K562 (cell line): ENCODE data around the gene TMEM205. TPM values are rescaled to one million over a fixed set of nuclear protein-coding genes. Genes with fewer than 3 reads are reported as not detected.

Source experiments
- ATAC-seq: fragments of 200-7000 bp; cut with Tn5 transposase; 3 replicates; pipeline ENCODE4 v1.9.1; 2020; ENCODE audit warnings: moderate library complexity
- BruUV-seq: library from RNA; stranded (reverse); fragments of 400-500 nt; replicated peaks from 2 replicates; lab custom pipeline; 2021; lab: Mats Ljungman, UMichigan
- CTCF ChIA-PET: fragments of 300-600 bp; formaldehyde crosslinking; extraction: SDS; loops from one replicate; lab custom pipeline; 2021; ENCODE audit warnings: low intra/inter-chr PET ratio; lab: Yijun Ruan, JAX
- POLR2A ChIA-PET: fragments of 300-600, 350-650 bp; sonication (Branson Sonifier 250); formaldehyde crosslinking; extraction: SDS; loops from one replicate; lab custom pipeline; 2021; ENCODE audit warnings: antibody characterized with exemption, inconsistent platforms; lab: Yijun Ruan, JAX
- DNase-seq, 4 experiments: peaks; one replicate each; pipeline versions ENCODE4 v3.0.0 to v3.0.0-alpha.2; 2011 to 2018; ENCODE audit warnings: low spot score in 3 of 4, mixed read lengths in 3 of 4; ENCODE audit errors: extremely low read depth in 1 of 4
- FAIRE-seq: peaks from 2 replicates; lab custom pipeline; 2011; peaks lifted over from hg19 to GRCh38; lab: Jason Lieb, UNC
- H2AFZ ChIP-seq: 2 replicates; pipeline ENCODE4 v1.6.0; 2011; ENCODE audit warnings: low read depth, low read length, control low read depth, inconsistent platforms
- H3K27ac ChIP-seq: fragments of 200-600 bp; 3 replicates; pipeline ENCODE4 v1.8.0; 2011; ENCODE audit warnings: low read depth, mild to moderate bottlenecking, control low read depth, inconsistent platforms, low read length, moderate library complexity, mixed read lengths; ENCODE audit errors: extremely low read depth
- H3K27me3 ChIP-seq, 2 experiments: fragments of 300-600 bp in 1 of 2; 2 replicates in 1 of 2; 3 replicates in 1 of 2; pipeline versions ENCODE4 v1.6.0 to v1.8.0; 2011; ENCODE audit warnings: inconsistent platforms in 2 of 2, low read length in 2 of 2, mild to moderate bottlenecking in 1 of 2, mixed read lengths in 1 of 2, moderate library complexity in 1 of 2; ENCODE audit not compliant: control insufficient read depth in 2 of 2, insufficient read depth in 2 of 2
- H3K36me3 ChIP-seq: fragments of 300-600 bp; 3 replicates; pipeline ENCODE4 v1.8.0; 2011; ENCODE audit warnings: mild to moderate bottlenecking, low read length, inconsistent platforms; ENCODE audit not compliant: control insufficient read depth, insufficient read depth
- H3K4me1 ChIP-seq, 2 experiments: fragments of 200-600 bp in 1 of 2; replicated peaks in 1 of 2; 2 replicates in 1 of 2; 3 replicates in 1 of 2; pipeline versions ENCODE4 v1.5.1 to v1.8.0; 2011; ENCODE audit warnings: inconsistent platforms in 2 of 2, low read length in 2 of 2, mild to moderate bottlenecking in 1 of 2, mixed read lengths in 1 of 2, moderate library complexity in 1 of 2; ENCODE audit not compliant: control insufficient read depth in 2 of 2, insufficient read depth in 2 of 2
- H3K4me2 ChIP-seq: 2 replicates; pipeline ENCODE4 v1.6.1; 2011; ENCODE audit warnings: low read length, control low read depth, inconsistent platforms, mixed read lengths; ENCODE audit not compliant: insufficient read depth
- H3K4me3 ChIP-seq: fragments of 200-600 bp; sonication (generic), shearing (Covaris generic); 2 replicates; pipeline ENCODE4 v1.5.1; 2016; ENCODE audit warnings: control low read depth, inconsistent platforms
- H3K79me2 ChIP-seq: fragments of 200-600 bp; 3 replicates; pipeline ENCODE4 v1.8.0; 2011; ENCODE audit warnings: low read length, inconsistent platforms; ENCODE audit not compliant: control insufficient read depth, insufficient read depth
- H3K9ac ChIP-seq, 2 experiments: 2 replicates each; pipeline versions ENCODE4 v1.6.0 to v1.6.1; 2011; ENCODE audit warnings: low read depth in 2 of 2, low read length in 2 of 2, control low read depth in 1 of 2, inconsistent platforms in 1 of 2, mild to moderate bottlenecking in 1 of 2, mixed read lengths in 1 of 2; ENCODE audit not compliant: insufficient read depth in 1 of 2
- H3K9me1 ChIP-seq: one replicate; pipeline ENCODE4 v1.6.0; 2011; ENCODE audit warnings: inconsistent platforms, mild to moderate bottlenecking, low read length, moderate library complexity; ENCODE audit not compliant: control insufficient read depth, insufficient read depth
- H3K9me3 ChIP-seq: replicated peaks from 2 replicates; pipeline ENCODE4 v1.5.1; 2011; ENCODE audit warnings: low read depth, low read length, inconsistent platforms; ENCODE audit not compliant: control insufficient read depth, insufficient read depth
- H4K20me1 ChIP-seq: replicated peaks from 2 replicates; pipeline ENCODE4 v1.6.1; 2011; ENCODE audit warnings: low read length, inconsistent platforms, mixed read lengths; ENCODE audit not compliant: control insufficient read depth, insufficient read depth
- CEBPB ChIP-seq: fragments of 450-650 bp; IDR thresholded peaks from 2 replicates; pipeline ENCODE4 v1.6.1; 2016; ENCODE audit warnings: missing genetic modification characterization, missing compliant biosample characterization
- CEBPG ChIP-seq, 3 experiments: fragments of 200-800 bp in 1 of 3; sonication (Bioruptor generic) in 1 of 3; sonication (generic) in 1 of 3; formaldehyde crosslinking in 1 of 3; IDR thresholded peaks in 2 of 3; conservative IDR thresholded peaks in 1 of 3; 2 replicates each; pipeline versions ENCODE4 v1.6.1 to v1.8.0; 2016 to 2022; ENCODE audit warnings: missing compliant biosample characterization in 2 of 3, missing genetic modification characterization in 2 of 3, mild to moderate bottlenecking in 1 of 3, missing genetic modification reagents in 1 of 3
- ILK ChIP-seq: fragments of 450-650 bp; IDR thresholded peaks from 2 replicates; pipeline ENCODE4 v1.6.1; 2016; ENCODE audit warnings: missing genetic modification characterization, low read depth, mild to moderate bottlenecking, missing compliant biosample characterization, moderate library complexity, borderline replicate concordance
- KDM1A ChIP-seq, 2 experiments: fragments of 450-650 bp; IDR thresholded peaks; 2 replicates each; pipeline ENCODE4 v1.6.1; 2016; ENCODE audit warnings: mild to moderate bottlenecking in 2 of 2
- TSC22D4 ChIP-seq: fragments of 450-650 bp; IDR thresholded peaks from 2 replicates; pipeline ENCODE4 v1.6.1; 2016; ENCODE audit warnings: missing genetic modification characterization, missing biosample characterization, control low read depth
- WGBS: fragments of 100-300 bp; shearing (Covaris generic); methylation state at CpG from one replicate; pipeline ENCODE4 v1.1.6; 2016; ENCODE audit warnings: low coverage, mixed read lengths; ENCODE audit not compliant: insufficient coverage; ENCODE audit errors: missing lambda C conversion rate; 5-methylcytosine and 5-hydroxymethylcytosine counted together
- in situ Hi-C: fragments of 300-500 bp; cut with MboI; formaldehyde crosslinking; loops from 4 replicates; pipeline ENCODE4 v1.15.0; 2018; ENCODE audit warnings: inconsistent platforms, mixed read lengths
- intact Hi-C: fragments of 100-400 bp; cut with micrococcal nuclease; formaldehyde crosslinking; loops from 2 replicates; pipeline ENCODE4 v1.14.2; 2022
- polyA plus RNA-seq, 8 experiments: library from polyadenylated mRNA; depleted of rRNA in 4 of 8; stranded (reverse) in 5 of 8; unstranded in 3 of 8; fragments of >200 nt; fragmentation: Nextera tagmentation in 2 of 8; fragmentation: Illumina TruSeq in 1 of 8; extraction: Ambion mirVana in 2 of 8; extraction: Trizol in 1 of 8; gene quantifications; 2 replicates each; pipeline versions ENCODE4 v1.2.1 to v1.2.3, GENCODE V29; 2011 to 2014; ENCODE audit warnings: inconsistent platforms in 1 of 8, missing spikeins in 1 of 8
- total RNA-seq, 7 experiments: library from RNA; depleted of rRNA in 6 of 7; stranded (reverse); fragments of >200 nt in 6 of 7; fragmentation: Illumina TruSeq in 2 of 7; extraction: Trizol in 2 of 7; gene quantifications; 2 replicates each; pipeline versions ENCODE4 v1.2.1 to v1.2.3, GENCODE V29; 2011 to 2021; ENCODE audit warnings: low replicate concordance in 1 of 7

The TMEM205 gene
- total and polyA plus RNA-seq, 9 of the 15 experiments (the other 6 are each of a cell fraction or from before 2014, with no cell fraction given): 21.3 to 81.5 (median 44.1) TPM

- Histone ChIP-seq H3K9ac (no peak overlapping the region; a peak in 1 of 4 replicates), H3K36me3 (no peaks in the 10 kb centered on the region), H3K27ac (no peak overlapping the region), H3K4me1 (peaks cover 0 to 14% of the 10 kb centered on the region in 2 experiments; a peak in 3 of 5 replicates), H2AFZ (no peak overlapping the region), H3K9me1 (no peaks in the 10 kb centered on the region), H4K20me1 (0 out of 2 replicates have a peak, but pooled peaks cover 2% of the 10 kb centered on the region), H3K9me3 (no peaks in the 10 kb centered on the region), H3K79me2 (no peaks in the 10 kb centered on the region), H3K4me3 (no peak overlapping the region), H3K4me2 (no peak overlapping the region), H3K27me3 (peaks cover 26 to 44% of the 10 kb centered on the region in 2 experiments)
- ATAC-seq (no peak), DNase-seq (no peak), FAIRE-seq (no peak)
- CTCF ChIA-PET: no interaction called here
- intact Hi-C loops: loop anchor here (10.0 kb wide), 1 partner anchor 189 kb away; the partner anchor contains the start of gene ELAVL3
- POLR2A ChIA-PET: interaction anchor here (0.6 to 1.2 kb wide), 5 partner anchors 10 to 36 kb away, joined by 3 to 4 read pairs (median 3); no protein-coding TSS in a partner anchor
- in situ Hi-C loops: loop anchor here (5.0 kb wide), 2 partner anchors 81 to 141 kb away; partner anchors contain the start of genes ODAD3 and PRKCSH
- no peak for TF ChIP-seq ILK
- TF ChIP-seq TSC22D4: no peak
- TF ChIP-seq CEBPB: peak; percentile 83
- TF ChIP-seq CEBPG (CRISPR knock-in tag; IDR thresholded peaks at IDR 0.05): no peak
- peak in 1 of 2 experiments; percentile 40; a peak in 1 of 4 replicates for TF ChIP-seq CEBPG (tag; conservative IDR thresholded peaks at IDR 0.05 in 1 of 2, IDR thresholded peaks at IDR 0.05 in 1 of 2)
- no peak for TF ChIP-seq KDM1A (IDR thresholded peaks at IDR 0.05)
- 10% methylated on average over 7 of the region's 7 CpGs for WGBS
- no TSS peak for BruUV-seq
These were observed 49.8 kb downstream of the TMEM205 start for GRCh38 chr19:11296264-11296663.
